ENCODE data around the gene STK25. TPM values are rescaled to one million over a fixed set of nuclear protein-coding genes. Genes with fewer than 3 reads are reported as not detected.

The STK25 gene
- total and polyA plus RNA-seq, 9 donors: 71.1 to 150 (median 108) TPM

GRCh38 chr2:241482126-241482955 lies 26.0 kb downstream of the STK25 start:
- no peaks in the 10 kb centered on the region for H3K27me3 ChIP-seq
- no peak for DNase-seq
- no peaks in the 10 kb centered on the region for H3K9me3 ChIP-seq
- intact Hi-C loops (cut with DNase I): no loop called here
- H3K36me3 ChIP-seq: no peaks in the 10 kb centered on the region
- no peak overlapping the region for H3K27ac ChIP-seq
- TF ChIP-seq POLR2A (IDR thresholded peaks at IDR 0.05): no peak
- no peak for TF ChIP-seq EP300 (IDR thresholded peaks at IDR 0.05)
- no peak for TF ChIP-seq CTCF (IDR thresholded peaks at IDR 0.05)
- H3K4me1 ChIP-seq (ENCODE audit: insufficient read depth): no peaks in the 10 kb centered on the region
- 73 to 81% (median 81%) methylated on average over 20 of the region's 20 CpGs for WGBS, 3 donors
- no peak overlapping the region for H3K4me3 ChIP-seq

- H3K4me3 ChIP-seq: no peak overlapping the region
- WGBS, 3 donors: 98 to 100% (median 100%) methylated on average over 1 of the region's 1 CpG
- DNase-seq: no peak
- H3K9me3 ChIP-seq: no peaks in the 10 kb centered on the region
- TF ChIP-seq POLR2A (IDR thresholded peaks at IDR 0.05): no peak
- TF ChIP-seq CTCF (IDR thresholded peaks at IDR 0.05): no peak
- TF ChIP-seq EP300 (IDR thresholded peaks at IDR 0.05): no peak
- intact Hi-C loops (cut with DNase I): no loop called here
- H3K4me1 ChIP-seq (ENCODE audit: insufficient read depth): no peaks in the 10 kb centered on the region
- no peak overlapping the region for H3K27ac ChIP-seq
- no peaks in the 10 kb centered on the region for H3K36me3 ChIP-seq
- no peaks in the 10 kb centered on the region for H3K27me3 ChIP-seq
Measured at GRCh38 chr2:241481687-241482086, 26.7 kb downstream of the STK25 start.

- no peaks in the 10 kb centered on the region for H3K27me3 ChIP-seq
- intact Hi-C loops (cut with DNase I): no loop called here
- 88 to 90% (median 88%) methylated on average over 18 of the region's 18 CpGs for WGBS, 3 donors
- no peaks in the 10 kb centered on the region for H3K9me3 ChIP-seq
- no peaks in the 10 kb centered on the region for H3K4me1 ChIP-seq (ENCODE audit: insufficient read depth)
- no peak overlapping the region for H3K4me3 ChIP-seq
- DNase-seq: no peak
- H3K27ac ChIP-seq: no peak overlapping the region
- no peaks in the 10 kb centered on the region for H3K36me3 ChIP-seq
- TF ChIP-seq EP300 (IDR thresholded peaks at IDR 0.05) (no peak), POLR2A (IDR thresholded peaks at IDR 0.05) (no peak), CTCF (IDR thresholded peaks at IDR 0.05) (no peak)
Measured at GRCh38 chr2:241479026-241479898, 29.1 kb downstream of the STK25 start.

GRCh38 chr2:241478166-241478565 lies 30.2 kb downstream of the STK25 start:
- intact Hi-C loops (cut with DNase I): no loop called here
- no peak overlapping the region for H3K27ac ChIP-seq
- no peaks in the 10 kb centered on the region for H3K9me3 ChIP-seq
- no peaks in the 10 kb centered on the region for H3K4me1 ChIP-seq (ENCODE audit: insufficient read depth)
- H3K27me3 ChIP-seq: no peaks in the 10 kb centered on the region
- H3K4me3 ChIP-seq: no peak overlapping the region
- no peak for DNase-seq
- H3K36me3 ChIP-seq: no peaks in the 10 kb centered on the region
- 95 to 96% (median 95%) methylated on average over 8 of the region's 8 CpGs for WGBS, 3 donors
- TF ChIP-seq EP300 (IDR thresholded peaks at IDR 0.05): no peak
- TF ChIP-seq POLR2A (IDR thresholded peaks at IDR 0.05): no peak

All from ovary (tissue), 9 donors.